GM18873 (cell line): ENCODE measurements around the gene HPGDS.
"Not testable (repeated sequence)": the region's sequence is repeated elsewhere in the genome, so short reads cannot be mapped to it uniquely, and the experiment has no call there.

Source experiments
- ATAC-seq: cut with Tn5 transposase; IDR thresholded peaks from one replicate; pipeline ENCODE4 v1.9.1; 2021; ENCODE audit warnings: mild to moderate bottlenecking, moderate library complexity, moderate number of reproducible peaks; ENCODE audit not compliant: unreplicated experiment, low FRiP score

The HPGDS gene

DNA sequence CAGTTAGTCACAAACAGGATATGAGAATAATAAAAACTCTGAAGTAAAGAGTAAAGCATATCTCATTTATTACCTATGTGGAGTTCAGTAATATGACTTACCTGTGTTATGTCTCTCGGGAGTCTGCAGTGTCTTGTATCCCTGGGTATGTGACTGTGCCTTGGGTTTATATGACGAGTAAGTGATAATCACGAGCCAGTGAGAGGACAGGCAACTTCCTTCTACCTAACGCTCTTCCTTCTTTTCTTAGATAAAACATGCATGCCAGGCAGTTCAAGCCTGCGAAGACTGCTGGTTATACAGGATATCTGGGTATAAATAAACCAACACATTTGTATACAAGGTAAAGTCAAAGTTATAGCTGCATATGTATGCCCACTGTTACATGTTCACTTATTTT is at the start of gene HPGDS:
HPGDS (minus strand) TSS at position 143 of the 400 bp plus-strand sequence. CDS start 8,207 bp downstream, outside the sequence.
- no peak for ATAC-seq

DNA sequence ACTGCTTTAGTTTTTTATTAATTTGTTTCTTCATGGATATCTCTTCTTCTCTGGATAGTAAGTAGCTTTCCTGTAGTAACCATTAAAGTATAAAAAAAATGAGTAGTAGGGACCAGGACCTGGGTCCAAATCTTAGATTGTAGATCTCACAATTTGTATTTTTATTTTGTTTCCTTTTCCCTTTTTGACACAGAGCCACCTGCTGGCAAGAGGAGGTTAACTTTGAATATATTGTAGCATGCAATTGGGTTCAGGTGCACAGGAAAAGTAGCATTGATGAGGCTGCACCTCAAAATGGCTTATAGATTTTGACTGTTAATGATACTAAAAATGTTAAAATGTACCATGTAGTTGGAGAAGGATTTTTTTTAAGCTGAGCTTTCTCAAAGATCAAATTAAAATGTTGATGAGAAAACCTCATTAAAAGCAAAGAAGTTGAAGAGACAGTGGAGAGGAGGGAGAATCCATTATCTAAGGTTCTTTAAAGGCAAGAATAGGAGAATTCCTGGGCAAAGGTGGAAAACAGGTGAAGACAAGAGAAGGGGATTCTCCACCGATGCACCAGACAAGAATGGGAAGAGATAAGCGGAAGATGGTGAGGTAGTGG is 48.3 kb upstream of the HPGDS start:
- ATAC-seq, result no peak

DNA sequence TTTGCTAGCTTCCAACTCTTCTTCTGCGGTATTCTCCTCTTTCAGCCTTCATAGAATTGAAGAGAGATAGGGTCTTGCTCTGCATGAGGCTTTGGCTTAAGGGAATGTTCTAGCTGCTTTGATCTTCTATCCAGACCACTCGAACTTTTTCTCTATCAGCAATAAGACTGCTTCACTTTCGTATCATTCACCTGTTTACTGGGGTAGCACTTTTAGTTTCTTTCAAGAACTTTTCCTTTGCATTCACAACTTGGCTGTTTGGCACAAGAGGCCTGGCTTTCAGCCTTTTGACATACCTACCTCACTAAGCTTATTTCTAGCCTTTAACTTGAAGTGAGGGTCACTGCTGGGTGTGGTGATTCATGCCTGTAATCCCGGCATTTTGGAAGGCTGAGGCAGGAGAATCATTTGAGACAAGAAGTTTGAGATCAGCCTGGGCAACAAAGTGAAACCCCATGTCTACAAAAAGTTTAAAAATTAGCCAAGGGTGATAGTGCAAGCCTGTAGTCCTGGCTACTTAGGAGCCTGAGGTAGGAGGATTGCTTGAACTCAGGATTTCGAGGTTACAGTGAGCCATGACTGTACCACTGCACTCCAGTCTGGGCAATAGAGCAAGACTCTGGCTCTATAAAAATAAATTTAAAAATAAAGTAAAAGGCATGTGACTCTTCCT is 47.1 kb upstream of the HPGDS start:
- ATAC-seq, result no peak

DNA sequence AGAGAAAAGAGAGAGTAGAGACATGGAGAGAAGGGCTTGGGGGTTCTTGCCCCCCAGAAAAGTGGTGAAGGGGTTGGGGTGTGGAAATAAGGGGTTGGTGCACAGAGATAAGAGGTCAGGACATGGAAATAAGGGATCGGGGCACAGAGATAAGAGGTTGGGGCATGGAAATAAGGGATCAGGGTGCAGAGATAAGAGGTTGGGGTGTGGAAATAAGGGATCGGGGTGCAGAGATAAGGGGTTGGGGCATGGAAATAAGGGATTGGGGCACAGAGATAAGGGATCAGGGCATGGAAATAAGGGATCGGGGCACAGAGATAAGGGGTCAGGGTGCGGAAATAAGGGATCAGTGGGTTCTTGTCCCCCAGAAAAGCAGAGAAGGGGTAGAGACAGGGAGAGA is 45.3 kb upstream of the HPGDS start:
- ATAC-seq, result not testable (repeated sequence)

DNA sequence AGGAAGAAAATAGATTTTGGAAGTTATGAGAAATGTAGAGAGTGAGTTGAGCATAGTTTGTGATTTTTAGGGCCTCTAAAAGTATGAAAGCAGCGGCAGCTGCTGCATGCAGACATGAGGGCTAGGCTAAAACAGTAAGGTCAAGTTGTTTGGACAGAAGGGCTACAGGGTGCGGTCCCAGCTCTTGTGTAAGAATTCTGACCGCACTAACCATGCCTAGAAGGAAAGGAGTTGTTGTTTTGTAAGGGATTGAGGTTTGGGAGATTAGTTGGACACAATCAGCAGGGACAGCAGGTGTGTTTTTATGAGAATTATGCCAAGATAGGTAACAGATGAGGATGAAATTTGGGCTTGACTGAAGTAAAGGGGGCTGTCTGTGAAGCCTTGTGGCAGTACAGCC is 42.8 kb upstream of the HPGDS start:
- ATAC-seq, result not testable (repeated sequence)

DNA sequence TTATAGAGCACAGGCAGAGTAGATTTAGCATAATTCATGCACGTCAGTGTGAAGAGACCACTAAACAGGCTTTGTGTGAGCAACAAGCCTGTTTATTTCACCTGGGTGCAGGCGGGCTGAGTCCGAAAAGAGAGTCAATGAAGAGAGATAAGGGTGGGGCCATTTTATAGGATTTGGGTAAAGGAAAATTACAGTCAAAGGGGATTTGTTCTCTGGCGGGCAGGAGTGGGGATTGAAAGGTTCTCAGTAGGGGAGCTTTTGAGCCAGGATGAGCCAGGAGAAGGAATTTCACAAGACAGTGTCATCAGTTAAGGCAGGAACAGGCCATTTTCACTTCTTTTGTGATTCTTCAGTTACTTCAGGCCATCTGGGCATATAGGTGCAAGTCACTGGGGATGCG is 40.3 kb upstream of the HPGDS start:
- ATAC-seq, result not testable (repeated sequence)

DNA sequence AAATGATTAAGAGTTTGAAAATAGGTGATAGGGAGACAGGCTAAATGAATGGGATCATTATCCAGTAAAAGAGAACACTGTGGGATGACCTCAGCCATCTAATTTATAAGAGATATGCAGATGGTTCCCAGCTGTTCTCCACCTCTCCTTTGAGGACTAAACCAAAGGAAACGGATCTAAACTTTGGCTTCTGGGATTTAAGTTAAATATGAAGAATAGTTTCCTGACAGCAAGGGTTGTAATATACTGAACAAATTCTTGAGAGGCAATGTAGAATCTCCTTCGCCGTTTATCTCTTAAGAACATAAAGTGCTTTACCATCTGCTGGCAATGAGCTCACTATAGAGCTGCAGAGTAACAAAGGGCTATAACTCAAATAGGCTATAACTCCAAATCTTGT is 35.4 kb upstream of the HPGDS start:
- no peak for ATAC-seq

DNA sequence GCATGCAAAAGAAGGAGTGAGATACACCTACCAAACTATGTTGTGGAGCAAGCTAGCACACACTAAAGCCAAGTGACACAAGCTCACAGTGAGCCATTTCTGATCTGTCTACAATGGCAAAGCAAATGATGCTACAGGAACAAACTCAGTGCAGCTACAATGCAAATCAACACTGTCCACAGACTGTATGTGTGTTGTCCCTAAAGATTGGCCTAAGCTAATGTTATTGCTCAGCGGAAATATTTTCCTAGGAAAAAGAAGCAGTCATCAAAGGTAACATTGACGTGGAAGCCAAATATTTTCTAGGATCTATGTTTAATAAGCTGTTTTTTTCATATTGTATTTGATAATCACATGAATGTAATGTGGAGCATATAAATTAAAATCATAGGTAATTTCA is 34.7 kb upstream of the HPGDS start:
- no peak for ATAC-seq

DNA sequence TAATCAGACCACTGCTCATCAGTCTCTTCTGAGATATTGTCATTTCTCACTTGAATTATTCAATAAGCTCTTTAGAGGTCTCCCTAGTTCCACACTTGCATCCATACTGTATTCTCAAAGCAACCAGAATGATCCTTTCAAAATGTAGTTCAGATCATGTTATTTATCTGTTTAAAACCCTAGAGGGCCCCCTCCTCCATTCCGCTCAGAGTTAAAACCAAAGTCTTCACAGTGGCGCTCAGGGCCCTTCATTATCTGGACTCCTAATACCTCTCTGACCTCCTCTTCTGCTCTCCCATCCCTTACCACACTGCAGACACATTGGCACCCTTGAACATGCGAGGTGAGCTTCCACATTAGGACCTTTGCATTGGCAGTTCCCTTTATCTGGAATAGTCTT is 32.7 kb upstream of the HPGDS start:
- ATAC-seq, result no peak

DNA sequence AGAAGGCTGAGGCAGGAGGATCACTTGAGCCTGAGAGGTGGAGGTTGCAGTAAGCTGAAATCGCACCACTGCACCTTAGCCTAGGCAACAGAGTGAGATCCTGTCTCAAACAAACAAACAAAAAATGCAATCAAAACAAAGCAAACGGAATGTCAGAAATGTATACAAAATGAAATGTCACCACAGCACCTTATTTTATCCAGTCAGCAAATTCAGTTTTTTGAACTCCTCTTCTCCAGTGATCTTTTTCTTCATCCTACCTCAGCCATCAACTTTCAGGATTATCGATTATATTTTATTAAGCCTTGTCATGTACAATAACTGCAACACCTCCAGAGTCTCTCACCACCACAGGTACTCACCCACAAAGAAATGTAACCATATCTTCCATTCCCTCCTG is 31.1 kb upstream of the HPGDS start:
- ATAC-seq, result no peak

DNA sequence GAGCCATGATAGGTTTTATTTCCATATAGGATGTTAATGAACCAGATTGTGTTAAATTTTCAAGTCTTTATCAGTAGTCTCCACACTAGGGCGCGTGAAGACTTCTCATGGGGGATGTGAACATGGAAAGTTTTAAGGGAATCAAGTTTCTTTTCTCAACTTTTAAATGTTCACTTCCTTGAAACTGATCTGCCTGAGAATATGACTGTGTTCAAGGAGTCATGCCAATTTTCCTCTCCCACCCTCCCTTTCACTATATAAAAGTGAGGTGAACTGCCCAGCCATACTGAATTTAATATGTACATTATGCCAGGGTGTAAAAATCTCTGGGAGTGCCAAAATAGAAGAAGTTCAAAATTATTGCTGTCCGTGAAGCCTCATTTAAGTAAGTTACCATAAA is 30.4 kb upstream of the HPGDS start:
- no peak for ATAC-seq

DNA sequence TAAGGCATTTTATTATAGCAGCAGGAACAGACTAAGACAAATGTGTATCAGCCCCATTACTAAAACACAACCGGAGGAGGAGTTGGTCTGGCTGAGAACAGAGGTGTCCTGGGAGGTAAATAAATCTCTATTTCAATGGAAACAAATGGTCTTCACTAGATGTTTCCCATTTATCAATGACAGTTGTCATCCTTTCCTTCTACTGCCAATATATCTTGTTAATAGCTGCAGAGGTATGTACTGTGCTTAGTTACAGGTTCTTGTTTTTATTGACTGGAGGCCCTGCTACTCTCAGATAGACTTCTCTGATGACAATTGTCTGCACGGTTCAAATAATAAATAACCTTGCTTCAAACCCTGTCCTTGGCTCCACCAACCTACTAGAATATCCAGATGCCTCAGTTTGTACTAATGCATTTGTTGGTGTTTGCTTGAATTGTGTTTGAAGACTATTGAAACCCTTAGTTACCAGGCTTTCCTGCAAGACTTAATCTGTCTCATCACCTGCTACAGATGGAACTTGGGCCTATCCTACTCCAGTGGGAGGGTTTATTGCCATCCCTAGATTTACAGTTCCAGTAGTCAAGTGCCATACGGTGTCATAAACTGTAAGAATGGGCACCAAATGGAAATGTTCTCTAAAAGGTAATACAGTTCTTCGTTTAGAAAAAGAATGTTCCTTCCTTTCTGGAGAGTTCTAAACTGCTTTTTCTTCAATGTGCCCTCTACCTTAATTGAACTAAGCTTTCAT is 29.8 kb upstream of the HPGDS start:
- no peak for ATAC-seq

DNA sequence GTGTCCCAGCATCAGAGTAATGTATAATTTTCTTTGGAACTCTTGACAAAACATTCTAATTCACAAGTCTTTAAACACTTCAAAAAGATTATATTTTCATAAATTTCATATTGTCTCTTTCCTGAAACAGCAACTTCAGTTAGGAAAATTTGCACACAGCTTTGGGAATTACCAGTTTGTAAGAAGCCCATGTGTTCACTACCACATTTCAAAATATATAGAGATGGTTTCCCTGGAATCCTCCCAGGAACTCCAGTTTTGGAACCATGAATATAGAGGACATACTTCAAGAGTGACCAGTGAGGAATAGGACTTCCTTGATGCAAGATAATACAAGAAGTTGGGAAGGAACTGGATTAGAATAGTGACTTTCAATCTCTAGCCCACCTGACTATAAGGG is 28.7 kb upstream of the HPGDS start:
- no peak for ATAC-seq

DNA sequence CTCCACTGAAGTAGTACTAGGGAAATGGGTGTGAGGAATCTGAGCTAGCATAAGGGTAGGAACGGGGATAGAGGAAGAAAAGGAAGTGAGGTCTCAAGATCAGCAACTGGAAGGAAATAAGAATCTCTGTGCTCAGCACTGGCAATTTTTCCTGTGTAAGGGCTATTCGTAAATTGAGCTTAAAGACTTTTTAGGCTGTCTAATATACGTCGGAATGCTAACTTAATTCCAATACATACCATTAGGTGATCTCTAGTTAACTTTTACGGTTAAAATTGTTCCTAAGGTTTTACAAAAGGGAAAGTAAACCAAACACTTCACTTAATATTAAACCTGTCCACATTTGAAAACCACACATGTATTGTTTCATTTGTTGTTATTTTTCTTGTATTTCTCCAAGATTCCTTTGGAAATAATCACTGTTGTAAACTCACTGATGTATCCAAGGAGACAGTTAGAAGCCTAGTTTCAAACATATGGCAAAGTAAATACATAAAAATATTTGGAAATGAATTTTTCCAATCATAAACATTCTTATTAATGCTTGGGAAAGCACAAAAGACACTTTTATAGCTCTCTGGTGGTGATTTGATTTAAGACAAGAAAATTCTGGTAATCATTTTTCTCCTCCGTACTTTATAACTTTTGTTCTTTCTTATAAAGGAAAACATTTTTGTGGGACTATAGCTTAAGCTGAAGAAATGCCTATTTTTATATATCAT is 28.1 kb upstream of the HPGDS start:
- ATAC-seq, result no peak

DNA sequence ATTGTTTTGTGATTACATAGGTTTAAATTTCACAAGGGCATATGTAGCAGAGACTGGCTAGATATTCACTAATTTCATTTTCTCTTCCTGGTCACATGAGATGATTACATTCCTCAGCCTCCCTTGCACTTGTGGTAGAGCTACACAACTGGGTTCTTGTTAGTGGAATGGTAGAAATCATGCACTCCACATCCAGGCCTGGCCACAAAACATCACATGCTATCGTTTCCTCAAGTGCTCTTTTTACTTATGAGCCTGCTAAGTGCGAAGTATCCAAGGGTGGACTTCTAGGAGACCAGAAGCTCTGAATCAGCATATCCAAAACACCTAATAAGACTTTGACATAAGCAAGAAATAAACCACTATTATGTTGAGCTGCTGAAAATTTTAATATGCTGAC is 26.4 kb upstream of the HPGDS start:
- ATAC-seq, result no peak

DNA sequence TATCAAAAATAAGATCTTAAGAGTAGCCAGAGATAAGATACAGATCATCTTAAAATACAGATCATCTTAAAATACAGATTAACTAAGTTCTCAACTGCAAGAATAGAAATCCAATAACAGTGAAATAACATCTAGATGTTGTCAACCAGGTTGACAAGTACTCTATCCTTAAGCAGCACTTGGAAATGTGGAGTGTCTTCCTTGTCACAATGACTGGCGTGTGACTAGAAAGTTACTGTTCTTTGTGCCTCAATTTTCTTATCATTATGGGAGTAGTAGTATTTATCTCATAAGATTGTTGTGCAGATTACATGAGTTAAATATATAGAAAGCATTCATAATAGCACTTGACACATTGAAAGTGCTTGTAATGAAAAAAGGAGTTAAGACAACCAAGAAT is 25.8 kb upstream of the HPGDS start:
- ATAC-seq, result no peak

DNA sequence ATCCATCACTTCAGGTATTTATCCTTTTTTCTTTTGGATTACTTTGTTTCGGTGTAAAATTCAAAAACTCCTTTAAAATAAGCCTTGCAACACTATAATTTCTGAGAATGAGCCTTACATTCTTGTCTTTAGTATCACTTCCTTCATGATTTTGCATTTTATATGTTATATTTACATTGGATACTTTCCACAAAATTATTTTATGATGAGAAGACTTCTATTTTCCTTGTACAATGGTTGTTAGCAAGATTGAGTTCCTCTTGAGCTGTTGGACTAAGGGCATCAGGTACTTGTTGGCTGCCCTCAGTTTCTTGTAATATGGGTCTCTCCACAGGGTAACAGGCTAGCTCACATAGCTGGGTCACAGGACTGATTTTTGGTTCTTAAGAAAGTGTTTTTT is 22.7 kb upstream of the HPGDS start:
- no peak for ATAC-seq

DNA sequence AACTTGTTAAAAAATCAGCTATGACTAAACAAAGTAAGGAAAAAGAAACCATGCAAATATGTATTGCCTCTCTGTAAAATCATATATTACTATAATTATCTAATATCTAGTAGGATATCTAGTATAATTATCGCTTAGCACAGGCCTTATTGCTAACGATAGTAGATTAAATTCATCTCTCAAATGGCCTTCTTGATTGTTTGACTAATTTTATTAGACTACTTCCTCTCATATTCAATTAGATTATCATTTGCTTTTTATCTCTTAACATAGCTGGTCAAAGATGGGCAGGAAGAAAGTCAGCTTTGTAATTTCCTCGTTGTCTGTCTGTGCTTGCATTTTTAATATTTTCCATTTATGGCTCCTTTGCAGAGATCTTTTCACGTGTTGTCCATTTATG is 21.9 kb upstream of the HPGDS start:
- ATAC-seq, result no peak

DNA sequence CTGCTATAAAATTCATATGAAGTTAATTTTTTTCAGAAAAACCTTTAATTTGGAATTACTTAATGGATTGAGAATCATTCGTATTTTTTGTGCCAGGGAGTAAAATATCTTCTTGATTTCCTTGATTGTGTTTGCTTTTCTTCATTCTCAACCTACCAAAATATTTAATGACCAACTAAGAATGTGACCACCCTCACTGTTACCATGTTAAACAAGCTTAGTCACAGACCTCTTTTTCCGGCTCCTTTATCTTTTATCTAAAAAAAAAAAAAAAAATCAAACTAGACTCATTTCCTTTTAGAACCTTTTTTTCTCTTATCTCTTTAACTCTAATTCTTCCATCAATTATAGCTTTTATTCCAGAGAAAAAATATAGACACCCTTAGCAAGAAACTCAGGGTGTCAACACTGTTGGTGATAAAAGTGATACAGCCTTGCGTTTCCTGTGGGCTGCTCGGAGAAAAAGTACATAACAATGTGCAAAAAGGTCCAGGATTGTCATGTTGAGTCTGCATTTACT is 20.6 kb upstream of the HPGDS start:
- no peak for ATAC-seq

DNA sequence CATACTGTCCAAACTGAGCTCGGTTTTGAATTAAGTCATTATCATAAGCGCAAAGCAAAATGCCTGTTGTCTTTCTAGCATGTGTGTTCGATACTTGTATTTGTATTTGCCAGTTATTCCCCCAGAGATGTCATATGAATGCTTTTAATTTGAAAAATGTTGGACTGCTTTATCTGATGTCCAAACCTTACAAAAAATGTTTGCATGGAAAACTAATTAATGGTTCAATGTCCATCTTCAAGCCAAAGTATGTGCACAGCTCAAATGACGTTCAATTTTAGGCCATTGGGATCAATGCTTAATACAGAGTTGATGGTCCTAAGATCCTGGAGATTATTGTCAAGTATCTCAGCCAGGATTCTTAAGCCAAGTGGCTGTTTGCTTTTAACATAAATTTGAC is 17.2 kb upstream of the HPGDS start:
- ATAC-seq, result no peak

DNA sequence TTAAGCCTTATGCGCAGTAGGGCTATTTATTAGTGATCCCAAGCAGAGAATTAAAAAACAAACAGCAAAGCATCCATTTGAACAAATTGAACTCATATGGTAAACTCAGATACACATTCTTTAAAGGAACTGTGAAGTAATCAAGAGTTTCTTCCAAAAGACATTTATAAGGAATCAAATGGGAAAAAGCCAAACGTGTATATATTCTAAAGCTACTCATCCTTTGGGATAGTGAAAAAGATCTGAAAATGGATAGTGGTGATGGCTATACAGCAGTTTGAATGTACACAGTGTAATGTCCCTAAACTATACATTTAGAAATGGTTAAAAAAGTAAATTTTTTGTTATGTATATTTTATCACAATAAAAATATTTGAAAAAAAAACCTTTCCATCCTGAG is 16.6 kb upstream of the HPGDS start:
- ATAC-seq, result no peak
